ENCODE results near the gene ANK2.

ANK2 gene

GRCh38 chr4:113406723-113407016 is 357.2 kb downstream of the ANK2 start:
- Histone ChIP-seq H4K20me1 (ENCODE audit: insufficient read depth, low read length) (no peaks in the 10 kb centered on the region), H3K9ac (ENCODE audit: low read length) (no peak overlapping the region), H2AFZ (ENCODE audit: low read length) (no peak overlapping the region), H3K27ac (ENCODE audit: low read depth, low read length, poor library complexity, severe bottlenecking) (no peak overlapping the region), H3K4me1 (ENCODE audit: insufficient read depth, low read length, severe bottlenecking) (no peaks in the 10 kb centered on the region), H3K4me2 (ENCODE audit: low read length) (no peak overlapping the region), H3K4me3 (ENCODE audit: low read depth, low read length, poor library complexity, severe bottlenecking) (no peak overlapping the region), H3K27me3 (ENCODE audit: insufficient read depth, low read length) (no peaks in the 10 kb centered on the region), H3K79me2 (ENCODE audit: insufficient read depth, low read length) (no peaks in the 10 kb centered on the region), H3K9me3 (ENCODE audit: low read length) (no peaks in the 10 kb centered on the region), H3K9me2 (ENCODE audit: low read depth, low read length) (no peaks in the 10 kb centered on the region), H3K36me3 (ENCODE audit: insufficient read depth, low read length) (no peaks in the 10 kb centered on the region), H3F3A (ENCODE audit: insufficient read depth, low read length) (no peaks in the 10 kb centered on the region)
- TF ChIP-seq EZH2 (IDR thresholded peaks at IDR 0.05; ENCODE audit: borderline replicate concordance, low read length) (no peak), CTCF (IDR thresholded peaks at IDR 0.05; ENCODE audit: low read length) (no peak)

GRCh38 chr4:113407409-113407808 is 358.0 kb downstream of the ANK2 start:
- no peaks in the 10 kb centered on the region for H3K36me3 ChIP-seq (ENCODE audit: insufficient read depth, low read length)
- H2AFZ ChIP-seq (ENCODE audit: low read length): no peak overlapping the region
- H3K4me3 ChIP-seq (ENCODE audit: low read depth, low read length, poor library complexity, severe bottlenecking): no peak overlapping the region
- H3K4me2 ChIP-seq (ENCODE audit: low read length): no peak overlapping the region
- H3K9me3 ChIP-seq (ENCODE audit: low read length): no peaks in the 10 kb centered on the region
- H4K20me1 ChIP-seq (ENCODE audit: insufficient read depth, low read length): no peaks in the 10 kb centered on the region
- H3K27me3 ChIP-seq (ENCODE audit: insufficient read depth, low read length): no peaks in the 10 kb centered on the region
- H3K79me2 ChIP-seq (ENCODE audit: insufficient read depth, low read length): no peaks in the 10 kb centered on the region
- H3K9ac ChIP-seq (ENCODE audit: low read length): no peak overlapping the region
- no peaks in the 10 kb centered on the region for H3K4me1 ChIP-seq (ENCODE audit: insufficient read depth, low read length, severe bottlenecking)
- H3F3A ChIP-seq (ENCODE audit: insufficient read depth, low read length): no peaks in the 10 kb centered on the region
- TF ChIP-seq EZH2 (IDR thresholded peaks at IDR 0.05; ENCODE audit: borderline replicate concordance, low read length) (no peak), CTCF (IDR thresholded peaks at IDR 0.05; ENCODE audit: low read length) (no peak)
- no peaks in the 10 kb centered on the region for H3K9me2 ChIP-seq (ENCODE audit: low read depth, low read length)
- H3K27ac ChIP-seq (ENCODE audit: low read depth, low read length, poor library complexity, severe bottlenecking): no peak overlapping the region

DNA sequence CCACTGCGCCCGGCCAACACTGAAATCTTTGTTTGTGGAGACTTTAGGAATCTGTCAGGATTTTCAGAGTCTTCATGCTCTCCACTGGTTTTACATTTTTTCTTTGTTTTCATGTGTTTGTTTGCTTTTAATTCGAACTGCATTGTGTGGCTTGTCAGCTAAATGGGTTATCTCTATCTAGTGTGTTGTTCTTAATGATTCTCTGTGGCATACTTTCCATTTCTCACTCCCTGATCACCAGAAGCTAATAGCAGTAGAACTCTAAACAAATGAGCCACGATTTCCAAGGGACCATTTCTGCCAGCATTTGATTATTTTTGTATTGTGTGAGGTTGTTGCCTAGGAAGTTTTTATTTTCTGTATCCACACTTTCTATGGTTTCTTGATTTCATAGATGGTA is 359.7 kb downstream of the ANK2 start:
- Histone ChIP-seq H3K4me2 (ENCODE audit: low read length) (no peak overlapping the region), H2AFZ (ENCODE audit: low read length) (no peak overlapping the region), H3K79me2 (ENCODE audit: insufficient read depth, low read length) (no peaks in the 10 kb centered on the region), H3F3A (ENCODE audit: insufficient read depth, low read length) (no peaks in the 10 kb centered on the region), H3K9me3 (ENCODE audit: low read length) (no peaks in the 10 kb centered on the region), H3K4me1 (ENCODE audit: insufficient read depth, low read length, severe bottlenecking) (no peaks in the 10 kb centered on the region), H3K4me3 (ENCODE audit: low read depth, low read length, poor library complexity, severe bottlenecking) (no peak overlapping the region), H3K9me2 (ENCODE audit: low read depth, low read length) (no peaks in the 10 kb centered on the region), H3K27me3 (ENCODE audit: insufficient read depth, low read length) (no peaks in the 10 kb centered on the region), H3K27ac (ENCODE audit: low read depth, low read length, poor library complexity, severe bottlenecking) (no peak overlapping the region), H3K9ac (ENCODE audit: low read length) (no peak overlapping the region), H3K36me3 (ENCODE audit: insufficient read depth, low read length) (no peaks in the 10 kb centered on the region), H4K20me1 (ENCODE audit: insufficient read depth, low read length) (no peaks in the 10 kb centered on the region)
- TF ChIP-seq CTCF (IDR thresholded peaks at IDR 0.05; ENCODE audit: low read length) (no peak), EZH2 (IDR thresholded peaks at IDR 0.05; ENCODE audit: borderline replicate concordance, low read length) (no peak)

Measured in OCI-LY1 (cell line).